ENCODE data around the gene LRMDA.

DNA sequence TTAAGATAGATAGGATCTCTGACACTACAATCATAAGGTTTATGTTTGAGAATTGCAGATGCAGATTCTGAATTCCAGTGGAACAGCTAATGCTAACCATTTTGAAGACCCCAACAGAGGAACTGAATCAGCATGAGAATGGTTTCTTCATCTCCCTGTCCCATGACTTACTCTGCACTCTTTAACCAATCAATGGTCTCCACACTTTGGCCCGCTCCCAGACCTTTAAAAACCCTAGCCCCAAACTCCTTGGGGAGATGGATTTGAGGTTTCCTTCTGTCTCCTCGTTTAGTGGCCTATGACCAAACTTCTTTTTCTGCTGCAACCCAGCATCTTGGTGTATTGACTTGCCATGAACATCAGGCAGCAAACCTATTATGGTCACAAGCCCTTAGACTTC lies 804.9 kb downstream of the LRMDA start:
- no peak for TF ChIP-seq EP300 (IDR thresholded peaks at IDR 0.05)
- no peak for TF ChIP-seq CTCF (IDR thresholded peaks at IDR 0.05)

Measured in sigmoid colon (tissue), 4 donors.